Right ventricle myocardium inferior (tissue), 1 donor: ENCODE data around the gene THUMPD2. TPM values are rescaled to one million over a fixed set of nuclear protein-coding genes. Genes with fewer than 3 reads are reported as not detected.
"Not testable (repeated sequence)": the region's sequence is repeated elsewhere in the genome, so short reads cannot be mapped to it uniquely, and the experiment has no call there.

Source experiments
- ATAC-seq: fragments of 200-7000 bp; cut with Tn5 transposase; one replicate; pipeline ENCODE4 v1.9.1; 2020; ENCODE audit warnings: mild to moderate bottlenecking, moderate library complexity
- DNase-seq: peaks from one replicate; pipeline ENCODE4 v3.0.0; 2021; ENCODE audit errors: missing footprints
- intact Hi-C: fragments of 100-400 bp; cut with DNase I; formaldehyde crosslinking; loops from one replicate; pipeline ENCODE4 v1.11.0; 2022
- long read RNA-seq: library from polyadenylated mRNA; unstranded; transcript quantifications from one replicate; pipeline ENCODE4 v2.0.0, GENCODE V29; 2021
- total RNA-seq: library from RNA; stranded (reverse); fragmentation: NEBNext Ultra II Directional; extraction: Animal tissue kit (Norgen Biotek cat#: 25700); gene quantifications from one replicate; pipeline ENCODE4 v1.2.1, GENCODE V29; 2021
- donor health status: DM: no; HTN: yes; CAD: no; lungs with severe emphysema.

Gene THUMPD2, protein sequence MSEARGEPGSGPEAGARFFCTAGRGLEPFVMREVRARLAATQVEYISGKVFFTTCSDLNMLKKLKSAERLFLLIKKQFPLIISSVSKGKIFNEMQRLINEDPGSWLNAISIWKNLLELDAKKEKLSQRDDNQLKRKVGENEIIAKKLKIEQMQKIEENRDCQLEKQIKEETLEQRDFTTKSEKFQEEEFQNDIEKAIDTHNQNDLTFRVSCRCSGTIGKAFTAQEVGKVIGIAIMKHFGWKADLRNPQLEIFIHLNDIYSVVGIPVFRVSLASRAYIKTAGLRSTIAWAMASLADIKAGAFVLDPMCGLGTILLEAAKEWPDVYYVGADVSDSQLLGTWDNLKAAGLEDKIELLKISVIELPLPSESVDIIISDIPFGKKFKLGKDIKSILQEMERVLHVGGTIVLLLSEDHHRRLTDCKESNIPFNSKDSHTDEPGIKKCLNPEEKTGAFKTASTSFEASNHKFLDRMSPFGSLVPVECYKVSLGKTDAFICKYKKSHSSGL
- 6.0 TPM for total RNA-seq
- long read RNA-seq, partial matches to known transcripts: 0 of 7 reads
- long read RNA-seq, other reads (novel, unspliced or antisense): 3 of 7 reads

DNA sequence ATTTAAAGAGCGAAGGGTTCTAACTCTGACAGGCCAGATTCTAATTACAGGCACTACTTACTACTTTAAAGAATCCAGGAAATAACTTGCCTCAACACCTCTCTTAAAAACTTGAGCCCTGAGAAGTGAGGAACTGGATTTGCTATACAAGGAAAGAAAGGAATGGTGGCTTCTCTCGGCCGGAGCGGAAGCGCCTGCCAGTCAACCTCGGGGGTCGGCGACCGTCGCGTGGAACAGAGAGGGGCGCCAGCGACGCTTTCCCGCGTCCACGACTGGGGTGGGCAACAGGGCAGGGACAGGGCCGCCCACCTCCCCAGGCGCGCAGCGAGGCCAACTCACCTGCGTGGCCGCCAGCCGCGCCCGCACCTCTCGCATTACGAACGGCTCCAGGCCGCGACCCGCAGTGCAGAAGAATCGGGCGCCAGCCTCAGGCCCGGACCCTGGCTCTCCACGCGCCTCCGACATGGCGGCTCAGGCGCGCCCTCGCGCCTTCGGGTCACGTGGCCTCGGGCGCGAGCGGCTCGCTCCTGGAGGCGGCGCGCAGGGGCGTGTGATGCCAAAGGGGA is at the start of gene THUMPD2:
Gene THUMPD2, minus strand, starts transcription at position 484 of the 566 bp plus-strand sequence. Its CDS starts 19 bp downstream, at position 465.
- DNase-seq: peak; percentile 90
- peak; percentile 92 for ATAC-seq
- intact Hi-C loops: no loop called here

DNA sequence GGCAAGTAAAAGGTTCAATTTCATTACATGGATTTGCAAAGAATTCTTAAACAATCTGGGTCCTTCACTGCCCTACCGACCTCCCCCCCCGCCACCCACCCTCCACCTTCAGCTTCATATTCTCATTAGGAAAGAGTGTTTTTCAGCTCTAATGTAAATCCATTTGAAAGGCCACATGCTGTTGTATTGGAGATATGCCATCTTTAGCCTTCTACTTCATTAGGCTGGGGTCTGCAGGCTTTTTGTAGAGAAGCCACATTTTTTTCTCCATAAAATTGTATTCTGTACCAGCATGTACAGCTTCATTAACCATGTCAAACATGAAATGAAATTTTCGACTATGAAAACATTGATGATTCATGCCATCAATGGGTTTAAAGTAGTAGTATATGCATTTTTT is 42.8 kb upstream of the THUMPD2 start:
- intact Hi-C loops: no loop called here
- no peak for ATAC-seq
- DNase-seq: no peak

DNA sequence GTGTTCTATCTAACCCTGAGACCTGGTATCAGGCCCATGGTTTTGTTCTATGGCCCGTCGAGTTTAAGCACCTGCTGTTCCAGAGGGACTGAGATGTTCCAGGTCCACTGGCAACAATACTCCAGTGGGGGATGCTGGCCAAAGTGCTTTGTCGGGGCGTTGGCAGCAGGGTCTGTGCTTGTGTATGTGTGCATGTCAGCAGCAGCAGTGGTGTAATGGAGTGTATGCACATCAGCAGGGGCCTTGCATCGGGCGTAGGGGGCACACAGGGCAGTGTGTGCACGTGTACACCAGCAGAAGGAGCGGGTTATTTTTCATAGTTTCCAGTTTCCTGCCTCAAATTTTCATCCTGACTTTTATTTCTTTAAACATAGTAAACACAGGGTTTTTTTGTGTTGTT is 37.8 kb upstream of the THUMPD2 start:
- DNase-seq: no peak
- intact Hi-C loops: no loop called here

DNA sequence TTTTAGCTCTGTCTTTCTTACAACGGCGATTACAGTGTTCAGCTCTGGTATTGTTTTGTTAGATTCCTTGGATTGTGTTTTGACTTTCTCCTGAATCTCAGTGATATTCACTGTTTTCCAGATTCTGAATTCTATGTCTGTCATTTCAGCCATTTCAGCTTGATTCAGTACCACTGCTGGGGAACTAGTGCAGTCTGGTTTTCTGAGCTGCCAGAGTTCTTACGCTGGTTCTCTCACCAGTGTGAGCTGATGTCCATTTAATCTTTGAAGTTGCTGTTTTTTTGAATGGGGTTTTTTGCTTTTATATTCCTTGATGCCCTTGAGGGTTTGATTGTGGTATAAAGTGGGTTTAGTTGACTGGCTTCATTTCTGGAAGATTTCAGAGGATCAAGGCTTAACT is 37.4 kb upstream of the THUMPD2 start:
- ATAC-seq (no peak), DNase-seq (no peak)
- intact Hi-C loops: no loop called here

More for the DNA sequence above, 37.8 kb upstream of the THUMPD2 start:
- ATAC-seq: no peak

DNA sequence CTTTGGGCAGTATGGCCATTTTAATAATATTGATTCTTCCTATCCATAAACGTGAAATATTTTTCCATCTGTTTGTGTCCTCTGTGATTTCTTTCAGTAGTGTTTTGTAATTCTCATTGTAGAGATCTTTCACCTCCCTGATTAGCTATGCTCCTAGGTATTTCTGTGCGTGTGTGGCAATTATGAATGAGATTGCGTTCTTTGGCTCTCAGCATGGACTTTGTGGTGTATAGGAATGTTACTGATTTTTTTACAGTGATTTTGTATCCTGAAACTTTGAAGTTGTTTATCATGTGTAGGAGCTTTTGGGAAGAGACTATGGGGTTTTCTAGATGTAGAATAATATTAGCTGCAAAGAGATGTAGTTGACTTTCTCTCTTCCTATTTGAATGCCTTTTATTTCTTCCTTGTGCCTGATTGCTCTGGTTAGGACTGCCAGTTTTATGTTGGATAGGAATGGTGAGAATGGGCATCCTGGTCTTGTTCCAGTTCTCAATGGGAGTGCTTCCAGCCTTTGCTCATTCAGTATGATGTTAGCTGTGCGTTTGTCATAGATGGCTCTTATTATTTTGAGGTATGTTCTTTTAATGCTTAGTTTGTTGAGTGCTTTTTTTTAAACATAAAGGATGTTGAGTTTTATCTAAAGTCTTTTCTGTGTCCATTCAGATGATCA is 27.0 kb upstream of the THUMPD2 start:
- intact Hi-C loops: no loop called here
- ATAC-seq: peak; percentile 64

DNA sequence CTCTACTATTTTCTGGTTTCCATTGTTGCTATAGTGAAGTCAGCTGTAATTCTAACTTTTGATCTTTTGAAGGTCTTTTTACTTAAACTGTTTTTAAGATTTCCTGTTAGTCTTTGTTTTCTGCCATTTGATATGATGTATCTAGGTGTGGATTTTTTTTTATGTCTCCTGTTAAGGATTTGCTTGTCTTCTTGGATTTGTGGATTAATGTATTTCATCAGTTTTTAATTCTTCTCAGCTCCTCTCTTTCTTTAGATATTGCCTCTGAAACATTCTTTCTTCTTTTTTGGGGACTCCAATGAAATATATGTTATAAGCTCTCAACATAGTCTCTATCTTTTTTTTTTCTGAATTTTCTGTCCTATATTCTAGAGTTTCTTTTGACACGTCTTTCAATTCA is 24.8 kb upstream of the THUMPD2 start:
- no peak for ATAC-seq

More for the DNA sequence above, 27.0 kb upstream of the THUMPD2 start:
- DNase-seq: no peak

DNA sequence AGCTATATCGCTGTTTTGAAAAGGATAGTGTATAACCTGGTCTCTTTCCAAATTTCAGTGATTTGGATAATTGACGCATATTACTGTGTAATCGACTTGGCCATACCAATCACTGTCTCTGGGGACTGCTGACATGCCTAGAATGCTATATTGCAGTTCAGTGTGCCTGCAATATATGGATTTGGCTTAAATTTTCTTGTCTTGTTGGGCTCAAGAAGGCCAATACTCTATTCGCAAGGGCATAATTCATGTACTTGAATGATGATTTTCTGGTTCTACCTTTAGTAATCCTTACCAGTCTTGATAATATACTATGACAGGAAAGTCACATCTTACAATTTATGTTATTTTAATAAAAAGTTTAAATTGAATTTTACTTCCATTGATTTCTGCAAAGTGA is 21.7 kb upstream of the THUMPD2 start:
- intact Hi-C loops: no loop called here
- no peak for ATAC-seq
- no peak for DNase-seq

More for the DNA sequence above, 24.8 kb upstream of the THUMPD2 start:
- intact Hi-C loops: no loop called here
- no peak for DNase-seq

DNA sequence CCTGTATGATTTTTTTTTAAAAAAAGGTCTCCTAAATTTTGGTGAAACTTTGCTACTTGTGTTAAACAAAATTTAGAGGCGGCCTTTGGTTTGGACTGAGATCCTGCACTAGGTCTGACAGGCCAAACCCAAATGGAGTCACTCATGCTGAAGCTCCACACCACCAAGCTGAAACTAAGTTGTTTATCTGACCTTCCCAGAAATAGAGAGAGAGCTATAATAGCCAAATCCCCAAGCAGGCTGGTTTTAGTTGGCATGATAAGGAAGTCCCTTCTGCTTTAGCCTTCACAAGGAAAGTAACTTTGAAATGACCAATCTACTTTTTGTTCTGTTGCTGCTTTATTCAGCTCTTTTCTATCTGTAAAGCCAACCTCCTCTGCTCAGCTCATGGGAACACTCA is 17.1 kb upstream of the THUMPD2 start:
- ATAC-seq (no peak), DNase-seq (no peak)
- intact Hi-C loops: no loop called here

DNA sequence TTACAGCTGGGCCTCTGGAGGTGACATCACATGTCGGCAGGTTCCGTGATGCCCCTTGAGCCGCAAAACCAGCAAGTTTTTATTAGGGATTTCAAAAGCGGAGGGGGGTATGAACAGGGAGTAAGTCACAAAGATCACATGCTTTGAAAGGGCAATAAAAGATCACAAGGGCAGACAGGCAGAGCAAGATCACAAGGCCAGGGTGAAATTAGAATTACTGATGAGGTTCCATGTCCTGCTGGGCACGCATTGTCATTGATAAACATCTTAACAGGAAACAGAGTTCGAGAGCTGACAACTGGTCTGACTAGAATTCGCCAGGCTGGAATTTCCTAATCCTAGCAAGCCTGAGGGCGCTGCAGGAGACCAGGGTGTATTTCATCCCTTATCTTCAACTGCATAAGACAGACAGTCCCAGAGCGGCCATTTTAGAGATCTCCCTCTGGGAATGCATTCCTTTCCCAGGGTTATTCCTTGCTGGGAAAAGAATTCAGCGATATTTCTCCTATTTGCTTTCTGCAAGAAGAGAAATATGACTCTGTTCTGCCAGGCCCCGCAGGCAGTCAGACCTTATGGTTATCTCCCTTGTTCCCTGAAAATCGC is 11.3 kb upstream of the THUMPD2 start:
- intact Hi-C loops, DNase-seq: not testable (repeated sequence)

DNA sequence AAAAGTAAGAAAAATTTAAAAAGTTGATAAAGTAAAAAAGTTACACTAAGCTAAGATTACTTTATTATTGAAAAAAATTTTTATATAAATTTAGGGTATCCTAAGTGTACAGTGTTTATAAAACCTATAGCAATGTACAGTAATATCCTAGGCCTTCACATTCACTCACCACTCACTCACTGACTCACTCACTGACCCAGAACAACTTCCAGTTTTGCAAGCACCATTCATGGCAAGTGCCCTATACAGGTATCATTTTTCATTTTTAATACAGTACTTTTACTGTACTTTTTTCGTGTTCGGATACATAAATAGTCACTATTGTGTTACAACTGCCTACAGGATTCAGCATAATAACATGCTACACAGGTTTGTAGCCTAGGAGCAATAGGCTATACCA is 8.9 kb upstream of the THUMPD2 start:
- DNase-seq: no peak
- no peak for ATAC-seq
- intact Hi-C loops: no loop called here

More for the DNA sequence above, 11.3 kb upstream of the THUMPD2 start:
- ATAC-seq: not testable (repeated sequence)

DNA sequence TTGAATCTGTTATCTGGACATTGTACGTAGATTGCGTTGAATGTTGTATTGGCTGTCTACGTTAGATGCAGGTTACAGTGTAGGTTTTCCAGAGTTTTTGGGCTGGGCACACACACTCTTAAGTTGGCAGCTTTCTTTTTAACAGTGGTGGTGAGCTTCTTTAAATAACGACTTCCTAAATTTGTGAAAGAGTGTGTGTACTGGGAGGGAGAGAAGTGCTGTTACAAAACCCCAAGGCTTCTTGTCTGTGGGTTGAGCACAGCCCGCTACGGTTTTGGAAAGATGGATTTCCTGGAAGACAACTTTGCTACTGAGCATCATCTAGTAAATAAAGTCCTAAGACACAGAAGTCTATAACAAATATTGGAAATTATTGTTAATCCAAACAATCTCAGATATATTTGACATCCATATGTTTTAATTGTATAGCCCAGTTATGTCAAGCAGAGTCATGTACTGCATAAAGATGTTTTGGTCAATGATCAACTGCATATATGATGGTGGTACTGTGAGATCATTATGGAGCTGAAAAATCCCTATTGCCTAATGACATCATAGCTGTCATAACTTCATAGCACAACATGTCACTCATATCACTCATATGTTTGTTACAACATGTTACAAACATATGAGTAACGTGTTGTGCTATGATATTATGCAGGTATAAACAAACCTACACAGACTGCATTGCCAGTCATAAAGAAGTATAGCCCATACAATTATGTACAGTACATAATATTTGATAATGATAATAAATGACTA is 7.9 kb upstream of the THUMPD2 start:
- DNase-seq (no peak), ATAC-seq (no peak)
- intact Hi-C loops: no loop called here

DNA sequence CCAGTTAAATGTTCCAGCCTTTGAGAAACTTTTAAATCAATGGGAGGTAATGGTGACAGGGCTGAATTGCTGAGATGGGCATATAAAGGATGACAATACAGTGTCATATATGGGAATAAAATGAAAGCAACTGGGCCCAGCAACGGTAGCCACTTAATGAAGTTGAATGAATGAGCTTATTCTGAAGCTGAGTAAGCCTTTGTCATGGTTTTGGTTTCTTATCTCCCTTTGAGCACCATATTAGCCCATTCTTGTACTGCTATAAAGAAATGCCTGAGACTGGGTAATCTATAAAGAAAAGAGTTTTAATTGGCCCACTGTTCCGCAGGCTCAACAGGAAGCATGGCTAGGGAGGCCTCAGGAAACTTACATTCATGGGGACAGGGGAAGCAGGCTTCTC is 3.5 kb upstream of the THUMPD2 start:
- DNase-seq: no peak
- ATAC-seq: no peak
- intact Hi-C loops: no loop called here

DNA sequence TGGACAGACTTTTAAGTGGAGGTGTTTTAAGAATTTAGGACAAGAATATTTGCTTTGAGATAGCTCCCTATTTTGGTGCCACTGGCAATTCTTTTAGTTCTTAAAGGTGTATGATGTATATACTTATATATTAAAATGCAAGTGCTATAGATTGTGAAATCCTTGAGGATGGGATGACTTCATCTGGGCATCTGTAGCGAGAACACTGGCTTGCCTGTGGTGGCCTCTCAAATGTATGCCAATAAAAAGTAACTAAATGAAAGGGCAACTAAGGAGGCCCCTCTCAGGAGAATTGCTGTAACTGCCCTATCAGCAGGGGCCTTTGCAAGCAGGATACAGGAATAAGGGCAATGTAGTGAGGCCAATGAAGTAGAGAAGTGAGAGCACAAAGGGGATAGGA is 2.6 kb upstream of the THUMPD2 start:
- DNase-seq (no peak), ATAC-seq (no peak)
- intact Hi-C loops: no loop called here

DNA sequence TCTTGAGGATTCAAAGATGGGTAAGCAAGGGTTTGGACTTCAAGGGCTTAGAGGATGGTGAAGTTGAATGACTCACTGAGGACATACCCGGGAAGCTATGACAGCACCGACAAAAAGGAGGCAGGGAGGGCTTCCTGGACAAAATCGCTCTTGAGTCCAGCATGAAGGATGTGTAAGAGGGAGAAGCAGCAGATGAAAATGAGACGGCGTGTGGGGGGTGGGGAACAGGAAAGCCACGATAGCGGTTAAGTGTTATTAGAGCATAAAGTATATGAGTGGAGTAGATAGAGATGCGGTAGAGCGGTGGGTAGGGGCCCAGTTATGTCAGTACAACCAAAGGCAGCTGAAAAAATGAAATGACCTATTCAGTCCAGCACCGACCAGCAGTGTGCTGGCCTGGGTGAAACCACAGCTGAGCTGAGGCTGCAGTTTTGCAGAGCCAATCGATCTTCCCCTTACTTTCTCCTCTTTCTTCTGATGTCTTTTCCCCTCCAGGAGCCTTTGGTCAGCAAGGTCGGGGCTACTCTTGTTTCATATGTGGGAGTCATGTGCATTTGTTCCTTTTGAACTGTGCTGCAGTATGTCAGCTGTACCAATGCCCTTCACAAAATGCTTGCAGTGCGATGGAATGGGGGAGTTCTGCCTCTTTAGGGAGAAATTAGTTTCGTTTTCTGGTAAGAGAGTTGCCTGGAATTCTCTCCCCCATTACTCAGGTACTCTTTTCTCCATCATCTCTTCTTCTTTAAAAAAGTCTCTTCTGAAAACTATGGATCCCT is 2.0 kb upstream of the THUMPD2 start:
- intact Hi-C loops: no loop called here
- no peak for DNase-seq
- peak; percentile 21 for ATAC-seq

DNA sequence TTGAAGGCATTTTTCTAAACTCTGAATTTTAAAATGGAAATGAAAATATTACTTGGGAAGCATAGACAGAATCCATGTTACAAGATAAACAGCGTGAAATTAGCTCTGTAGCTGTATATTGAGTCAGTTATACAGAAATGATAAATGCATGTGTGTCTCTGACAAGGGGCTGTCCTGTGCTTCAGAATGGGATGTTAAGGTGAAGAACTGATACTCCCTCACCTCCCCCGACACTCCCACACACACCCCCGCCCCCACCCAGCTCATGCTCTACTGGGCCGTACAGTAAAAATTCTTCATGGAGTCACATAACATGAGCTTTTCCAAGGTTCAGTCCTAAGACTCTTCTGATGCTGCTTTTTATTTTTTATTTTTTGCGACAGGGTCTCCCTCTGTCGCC is 869 bp upstream of the THUMPD2 start:
- DNase-seq (no peak), ATAC-seq (no peak)
- intact Hi-C loops: no loop called here

DNA sequence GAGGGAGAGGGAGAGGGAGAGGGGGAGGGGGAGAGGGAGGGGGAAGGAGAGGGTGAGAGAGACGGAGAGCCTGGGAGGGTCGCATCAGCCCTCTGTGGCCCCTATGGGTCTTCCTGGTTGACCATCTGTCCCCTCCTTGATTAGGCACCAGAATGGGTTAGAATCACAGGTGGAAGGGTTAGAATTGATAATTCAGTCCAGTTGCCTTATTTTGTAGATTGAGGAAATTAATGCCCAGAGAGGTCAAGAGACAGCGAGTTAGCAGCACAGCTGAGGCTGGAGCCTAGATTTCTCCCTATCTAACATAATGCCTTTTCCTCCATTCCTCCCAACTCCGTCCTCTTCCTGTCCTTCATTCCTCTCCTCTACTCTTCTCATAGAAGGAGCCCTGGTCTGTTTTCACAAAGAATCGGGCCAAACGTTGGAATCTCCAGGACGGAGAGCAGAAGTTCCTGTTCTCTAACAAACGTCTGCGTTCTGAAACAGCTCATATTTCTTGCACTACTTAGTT is 338 bp upstream of the THUMPD2 start:
- intact Hi-C loops: no loop called here
- DNase-seq (no peak), ATAC-seq (peak; percentile 10)

DNA sequence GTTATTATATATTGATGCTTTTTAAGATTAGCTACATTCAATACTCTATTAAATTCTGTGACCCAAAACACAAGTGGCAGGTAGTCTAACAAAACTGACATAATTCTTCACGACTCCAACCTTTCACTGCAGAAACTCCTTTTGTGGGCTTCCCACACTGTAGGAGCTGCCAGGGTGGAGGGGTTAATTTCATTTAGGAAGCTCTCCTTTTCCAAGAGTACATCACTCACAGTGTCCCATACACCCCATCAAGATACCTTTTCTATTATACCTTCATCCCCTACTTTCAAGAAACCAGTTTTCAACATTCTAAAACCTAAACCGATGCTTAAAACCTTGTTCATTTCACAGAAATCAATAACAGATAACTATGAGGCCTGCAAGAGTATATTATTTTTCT is 825 bp downstream of the THUMPD2 start:
- DNase-seq (no peak), ATAC-seq (no peak)
- intact Hi-C loops: no loop called here

DNA sequence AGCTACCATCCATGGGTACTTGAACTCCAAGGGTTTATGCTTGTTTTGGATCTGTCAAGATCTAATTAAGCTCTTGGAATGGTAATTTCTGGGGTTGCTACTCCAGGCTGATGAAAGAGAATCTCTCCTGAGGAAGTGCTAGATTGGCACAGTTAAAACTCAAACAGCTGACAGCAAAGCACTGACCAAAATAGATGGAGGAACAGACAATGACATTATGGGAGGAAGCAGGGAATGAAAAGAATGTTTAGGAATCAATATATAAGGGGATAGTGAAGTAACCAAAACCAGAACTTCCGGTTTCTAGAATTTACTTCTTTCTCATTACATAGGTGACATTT is 6.3 kb downstream of the THUMPD2 start:
- ATAC-seq (no peak), DNase-seq (no peak)
- intact Hi-C loops: no loop called here
